Activated gamma-delta T cell treated with Interleukin-2 at 50 U/mL for 16 hours (primary cell): ENCODE results near the gene ARSB.

Experiments
- DNase-seq: peaks from one replicate; pipeline ENCODE4 v3.0.0-alpha.2; 2020

The ARSB gene

GRCh38 chr5:78985116-78985724 lies at the start of gene ARSB:
ARSB (minus strand) TSS chr5:78985310; CDS start chr5:78985248, 62 bp downstream.
- DNase-seq = peak; percentile 30

GRCh38 chr5:79032782-79033181 lies 47.7 kb upstream of the ARSB start:
- DNase-seq = no peak

GRCh38 chr5:79032031-79032695 lies 47.1 kb upstream of the ARSB start:
- no peak for DNase-seq

- no peak for DNase-seq
Observed at GRCh38 chr5:79031485-79031867, 46.4 kb upstream of the ARSB start.

GRCh38 chr5:79030663-79031484 lies 45.8 kb upstream of the ARSB start:
- DNase-seq = no peak

DNA sequence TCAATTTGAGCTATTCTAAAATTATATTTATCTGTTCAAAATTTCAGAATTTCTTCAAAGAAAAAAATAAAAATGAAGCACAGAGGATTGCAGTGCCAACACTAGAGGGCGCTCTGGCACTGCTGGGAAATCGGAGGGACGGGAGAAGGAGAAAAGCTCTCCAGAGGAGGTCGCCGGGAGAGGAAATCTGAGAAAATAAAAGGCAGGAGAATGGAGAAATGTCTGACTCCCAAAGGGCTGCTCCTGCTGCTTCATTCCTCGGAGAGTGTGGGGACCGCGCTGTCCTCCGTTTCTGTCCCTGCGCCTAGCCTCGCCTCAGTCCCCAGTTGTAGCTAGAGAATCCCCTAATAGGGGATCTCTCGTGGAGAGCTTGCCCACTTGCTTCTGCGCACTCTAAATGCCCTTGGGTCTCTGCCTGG lies 40.0 kb upstream of the ARSB start:
- peak; percentile 32 for DNase-seq

DNA sequence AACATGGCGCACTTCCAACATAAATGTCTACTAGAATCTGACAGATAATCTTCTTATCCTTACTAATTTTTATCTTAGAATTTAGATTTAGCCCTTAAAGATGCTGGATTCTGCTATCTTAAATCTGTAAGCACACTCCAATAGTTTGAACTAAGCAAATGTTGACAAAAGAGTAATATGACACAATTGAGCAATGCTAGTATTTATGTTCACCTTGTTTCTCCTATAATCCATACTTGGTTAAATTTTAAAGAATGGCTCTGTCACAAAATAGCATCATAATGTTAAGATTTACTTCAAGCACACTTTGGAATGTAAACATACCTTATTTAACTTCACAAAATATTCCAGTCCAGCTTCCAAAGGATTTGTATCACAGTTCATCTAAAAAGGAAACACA lies 38.8 kb upstream of the ARSB start:
- DNase-seq = no peak

GRCh38 chr5:79023348-79023747 lies 38.2 kb upstream of the ARSB start:
- DNase-seq = no peak

- DNase-seq = no peak
Observed at GRCh38 chr5:79022771-79023170, 37.7 kb upstream of the ARSB start.

GRCh38 chr5:79021753-79022152 lies 36.6 kb upstream of the ARSB start:
- no peak for DNase-seq

DNA sequence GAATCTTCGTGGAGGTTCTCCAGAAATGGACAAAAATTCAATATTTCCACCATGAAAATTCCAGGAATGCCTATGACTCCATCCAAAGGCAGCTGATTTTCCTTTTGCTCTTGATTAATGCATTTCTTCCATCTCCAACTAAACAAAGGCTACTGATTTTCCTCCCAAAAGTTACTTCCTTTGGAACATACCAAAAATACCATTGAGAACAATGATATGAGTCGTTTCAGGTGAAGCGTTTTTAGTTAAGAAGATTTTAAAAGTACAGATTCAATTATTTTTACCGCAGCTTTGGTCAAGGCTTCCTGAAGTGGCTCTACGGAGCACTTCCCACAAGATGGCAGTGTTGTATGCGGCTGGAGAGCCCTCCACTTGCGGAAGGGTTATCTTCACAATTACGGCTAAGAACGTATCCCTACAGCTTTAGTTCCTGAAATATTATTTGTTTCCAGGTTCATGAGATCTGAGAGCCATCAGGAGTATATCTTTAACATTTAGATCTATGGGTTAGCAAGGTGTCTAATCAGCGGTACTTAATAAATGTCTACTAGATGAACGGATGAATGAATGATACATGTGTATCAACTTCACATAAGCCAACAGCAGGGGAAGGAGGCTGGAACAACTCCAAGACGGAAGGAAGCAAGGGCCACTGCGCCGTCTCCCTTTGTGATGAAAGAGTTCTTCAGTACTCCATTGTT lies 35.9 kb upstream of the ARSB start:
- peak; percentile 31 for DNase-seq

DNA sequence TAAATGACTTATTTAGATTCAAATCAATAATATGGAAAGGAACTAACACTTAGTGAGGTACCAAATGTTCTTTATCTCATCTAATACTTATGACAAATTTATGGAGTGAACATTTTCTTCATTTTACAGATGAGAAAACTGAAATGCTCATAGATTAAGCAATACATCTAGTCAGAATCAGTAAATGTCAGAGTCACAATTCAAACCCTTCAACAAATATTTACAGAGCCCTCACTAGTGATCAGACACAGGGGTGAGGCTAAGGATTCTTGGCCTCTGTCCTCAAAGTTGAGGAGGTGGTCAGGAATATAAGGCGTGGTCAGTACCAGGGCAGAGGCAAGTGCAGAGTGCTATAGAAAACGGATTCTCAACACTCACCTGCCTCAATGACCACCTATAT lies 29.5 kb upstream of the ARSB start:
- DNase-seq = no peak

GRCh38 chr5:79011869-79012268 lies 26.8 kb upstream of the ARSB start:
- DNase-seq = no peak

DNA sequence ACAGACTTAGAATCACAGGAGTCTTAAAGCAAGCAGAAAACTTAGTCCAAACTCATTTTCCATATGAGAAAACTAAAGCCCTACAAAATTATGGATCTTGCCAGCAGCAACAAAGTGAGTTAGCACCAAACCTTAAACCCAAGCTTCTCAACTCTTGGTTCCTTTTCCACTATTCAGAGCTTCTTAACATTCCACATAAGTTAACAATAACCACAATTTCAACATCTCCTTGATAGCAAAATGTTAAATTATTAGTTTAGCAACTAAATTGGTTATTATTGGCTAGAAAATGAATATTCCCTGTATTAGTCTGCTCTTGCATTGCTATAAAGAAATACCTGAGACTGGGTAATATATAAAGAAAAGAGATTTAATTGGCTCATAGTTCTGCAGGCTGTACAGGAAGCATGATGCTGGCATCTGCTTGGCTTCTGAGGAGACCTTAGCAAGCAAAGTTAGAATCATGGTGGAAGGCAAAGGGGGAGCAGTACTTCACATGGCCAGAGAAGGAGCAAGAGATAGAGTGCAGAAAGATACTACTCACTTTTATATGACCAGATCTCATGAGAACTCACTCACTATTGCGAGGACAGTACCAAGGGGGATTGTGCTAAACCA lies 26.2 kb upstream of the ARSB start:
- no peak for DNase-seq

- DNase-seq = no peak
Observed at GRCh38 chr5:79008362-79008761, 23.3 kb upstream of the ARSB start.

GRCh38 chr5:79007872-79008271 lies 22.8 kb upstream of the ARSB start:
- no peak for DNase-seq

DNA sequence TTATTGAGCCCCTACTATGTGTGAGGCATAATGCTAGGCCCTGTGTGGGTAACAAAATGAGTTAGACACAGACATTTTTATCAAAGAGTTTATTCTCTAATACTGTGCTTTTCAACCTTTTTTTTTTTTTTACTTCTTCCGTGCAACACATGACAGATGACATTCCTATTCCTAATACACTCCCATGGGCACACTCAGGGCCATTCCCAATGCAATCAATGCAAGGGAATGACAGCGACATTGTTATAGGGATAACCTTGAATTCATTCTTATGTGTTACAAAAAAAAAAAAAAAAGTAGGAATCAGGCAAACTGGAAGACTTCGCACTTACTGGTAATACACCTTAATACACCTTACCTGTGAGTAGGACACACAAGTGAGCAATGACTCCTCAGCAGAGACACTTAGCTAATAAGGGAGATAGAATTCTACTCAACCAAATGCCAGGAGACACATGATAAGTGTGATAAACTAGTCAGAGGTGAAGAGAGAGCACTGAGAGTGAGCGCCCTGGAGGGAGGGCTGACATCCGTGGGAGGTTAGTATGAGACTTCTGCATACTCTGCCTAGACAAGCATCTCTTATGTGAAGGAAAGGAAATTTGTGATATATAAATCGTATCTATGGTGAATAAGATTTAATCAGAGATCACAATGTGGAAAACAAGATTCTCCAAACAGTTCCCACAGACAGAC lies 21.0 kb upstream of the ARSB start:
- DNase-seq = no peak

GRCh38 chr5:79005151-79005550 lies 20.0 kb upstream of the ARSB start:
- DNase-seq = no peak

DNA sequence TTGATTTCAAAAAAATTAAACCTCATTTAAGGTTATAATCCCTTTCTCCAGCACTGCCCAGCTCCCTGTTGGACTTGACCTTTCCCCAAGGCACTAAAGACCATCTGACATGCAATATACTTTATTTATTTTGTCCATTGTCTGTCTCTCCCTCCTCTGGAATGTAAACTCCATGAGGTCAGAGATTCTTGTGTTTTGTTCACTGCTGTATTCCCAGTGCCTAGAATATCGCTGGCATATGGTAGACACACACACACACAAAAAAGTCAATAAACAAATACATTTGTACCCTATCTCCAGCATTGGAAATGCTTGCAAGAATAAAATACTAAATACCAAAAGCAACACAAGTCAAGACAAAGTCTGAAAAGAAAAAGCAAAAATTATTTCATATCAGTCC lies 17.3 kb upstream of the ARSB start:
- DNase-seq = no peak

GRCh38 chr5:79001471-79001870 lies 16.4 kb upstream of the ARSB start:
- no peak for DNase-seq

DNA sequence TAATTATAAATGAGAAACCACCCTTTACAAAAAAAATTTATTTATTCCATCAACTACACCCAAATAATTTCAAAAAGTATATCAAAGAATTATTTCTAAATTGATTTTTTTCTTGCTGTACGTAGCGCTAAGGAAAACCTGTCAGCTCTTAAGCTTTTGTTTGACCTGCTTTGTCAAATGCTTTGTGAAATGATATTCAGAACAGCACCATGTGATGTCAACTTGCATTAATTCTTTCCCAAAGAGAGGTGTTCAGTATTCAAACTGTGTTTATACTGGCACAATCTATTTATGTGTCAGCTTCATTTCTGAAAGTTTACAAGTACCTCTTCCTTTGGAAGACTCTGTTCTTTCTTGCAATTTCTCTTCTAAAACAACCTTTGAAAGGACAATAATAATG lies 12.0 kb upstream of the ARSB start:
- DNase-seq = no peak

DNA sequence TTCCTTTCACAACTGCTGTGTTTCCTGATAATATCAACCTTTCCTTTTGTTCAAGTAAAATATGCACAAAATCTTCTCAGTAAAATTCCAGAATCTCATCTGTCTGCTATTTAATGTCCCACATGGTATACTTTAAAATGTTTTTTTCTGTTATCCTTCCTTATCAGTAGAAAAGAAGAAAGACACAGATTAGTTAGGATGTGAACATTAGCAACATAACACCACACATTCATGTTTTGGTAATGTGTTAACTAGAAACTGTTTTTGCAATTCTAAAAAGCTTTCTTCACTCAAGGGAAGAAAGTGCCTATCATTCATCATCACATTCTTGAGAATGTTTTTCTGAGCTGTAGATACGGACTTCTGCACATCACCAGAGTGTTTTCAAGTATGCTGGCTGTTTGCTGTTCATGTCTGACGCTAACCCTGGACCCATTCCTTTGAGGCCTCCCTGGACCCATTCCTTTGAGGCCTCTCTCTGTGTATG lies 10.5 kb upstream of the ARSB start:
- DNase-seq = no peak
